Measurements from ENCODE around the gene ATOH8. TPM values are rescaled to one million over a fixed set of nuclear protein-coding genes. Genes with fewer than 3 reads are reported as not detected.

Gene ATOH8
- total RNA-seq, 2 experiments from 2014 or later: not detected

GRCh38 chr2:85734942-85735608 lies 18.7 kb upstream of the ATOH8 start:
- DNase-seq (no peak), ATAC-seq (ENCODE audit: poor library complexity) (no peak)
- no peak overlapping the region for H3K4me3 Mint-ChIP-seq
- no peaks in the 10 kb centered on the region for H3K9me3 Mint-ChIP-seq
- H3K27ac Mint-ChIP-seq: no peak overlapping the region
- H3K36me3 Mint-ChIP-seq (ENCODE audit: low read depth): no peaks in the 10 kb centered on the region
- no peaks in the 10 kb centered on the region for H3K4me1 ChIP-seq (ENCODE audit: insufficient read depth, low read length)
- intact Hi-C loops (cut with DNase I, micrococcal nuclease): no loop called here
- POLR2A ChIA-PET: no interaction called here
- peaks cover 20% of the 10 kb centered on the region for H3K27me3 Mint-ChIP-seq
- CTCF ChIA-PET: no interaction called here
- no peaks in the 10 kb centered on the region for H3K4me1 Mint-ChIP-seq (ENCODE audit: low read depth)
- TF ChIP-seq CTCF (IDR thresholded peaks at IDR 0.05): no peak
- H3K36me3 ChIP-seq (ENCODE audit: insufficient read depth, low read length): no peaks in the 10 kb centered on the region
- H3K27ac ChIP-seq (ENCODE audit: low read depth in 1 of 2, low read length in 2 of 2): no peak overlapping the region
- no peaks in the 10 kb centered on the region for H3K27me3 ChIP-seq (ENCODE audit: control insufficient read depth in 1 of 2, insufficient read depth in 2 of 2, low read length in 2 of 2)
- H3K9me3 ChIP-seq (ENCODE audit: control insufficient read depth in 1 of 2, insufficient read depth in 1 of 2, low read length in 2 of 2): no peaks in the 10 kb centered on the region
- H3K4me3 ChIP-seq (ENCODE audit: low read length): no peak overlapping the region

- peaks cover 22% of the 10 kb centered on the region for H3K27me3 Mint-ChIP-seq
- DNase-seq (no peak), ATAC-seq (ENCODE audit: poor library complexity) (no peak)
- no peak for TF ChIP-seq CTCF (IDR thresholded peaks at IDR 0.05)
- POLR2A ChIA-PET: no interaction called here
- Histone ChIP-seq H3K27me3 (ENCODE audit: control insufficient read depth in 1 of 2, insufficient read depth in 2 of 2, low read length in 2 of 2) (no peaks in the 10 kb centered on the region), H3K27ac (ENCODE audit: low read depth in 1 of 2, low read length in 2 of 2) (no peak overlapping the region), H3K9me3 (ENCODE audit: control insufficient read depth in 1 of 2, insufficient read depth in 1 of 2, low read length in 2 of 2) (no peaks in the 10 kb centered on the region), H3K4me1 (ENCODE audit: insufficient read depth, low read length) (no peaks in the 10 kb centered on the region), H3K36me3 (ENCODE audit: insufficient read depth, low read length) (no peaks in the 10 kb centered on the region), H3K4me3 (ENCODE audit: low read length) (no peak overlapping the region)
- no peaks in the 10 kb centered on the region for H3K4me1 Mint-ChIP-seq (ENCODE audit: low read depth)
- CTCF ChIA-PET: no interaction called here
- no peak overlapping the region for H3K4me3 Mint-ChIP-seq
- no peaks in the 10 kb centered on the region for H3K36me3 Mint-ChIP-seq (ENCODE audit: low read depth)
- intact Hi-C loops (cut with DNase I, micrococcal nuclease): no loop called here
- no peaks in the 10 kb centered on the region for H3K9me3 Mint-ChIP-seq
- H3K27ac Mint-ChIP-seq: no peak overlapping the region
Observed at GRCh38 chr2:85735691-85736090, 18.1 kb upstream of the ATOH8 start.

GRCh38 chr2:85736456-85737355 lies 17.1 kb upstream of the ATOH8 start:
- Histone ChIP-seq H3K36me3 (ENCODE audit: insufficient read depth, low read length) (no peaks in the 10 kb centered on the region), H3K27me3 (ENCODE audit: control insufficient read depth in 1 of 2, insufficient read depth in 2 of 2, low read length in 2 of 2) (no peaks in the 10 kb centered on the region), H3K27ac (ENCODE audit: low read depth in 1 of 2, low read length in 2 of 2) (no peak overlapping the region), H3K4me1 (ENCODE audit: insufficient read depth, low read length) (no peaks in the 10 kb centered on the region), H3K4me3 (ENCODE audit: low read length) (no peak overlapping the region), H3K9me3 (ENCODE audit: control insufficient read depth in 1 of 2, insufficient read depth in 1 of 2, low read length in 2 of 2) (no peaks in the 10 kb centered on the region)
- ChIA-PET CTCF (no interaction called here), POLR2A (no interaction called here)
- Mint-ChIP-seq H3K4me3 (no peak overlapping the region), H3K36me3 (ENCODE audit: low read depth) (no peaks in the 10 kb centered on the region), H3K4me1 (ENCODE audit: low read depth) (no peaks in the 10 kb centered on the region), H3K9me3 (no peaks in the 10 kb centered on the region), H3K27me3 (peaks cover 28% of the 10 kb centered on the region), H3K27ac (no peak overlapping the region)
- intact Hi-C loops (cut with DNase I, micrococcal nuclease): no loop called here
- no peak for TF ChIP-seq CTCF (IDR thresholded peaks at IDR 0.05)
- no peak for ATAC-seq (ENCODE audit: poor library complexity)
- DNase-seq: no peak
